RWPE1 (cell line): Measurements from ENCODE around the gene YPEL2.
A peak's percentile ranks its signal among the peaks of the same experiment; 100 is the strongest.

Source experiments
- CTCF ChIA-PET: fragments of 350-600 bp; sonication (Branson Sonifier 250); formaldehyde crosslinking; extraction: SDS; loops from one replicate; lab custom pipeline; 2021; lab: Yijun Ruan, JAX
- POLR2A ChIA-PET: fragments of 400-600 bp; formaldehyde crosslinking; extraction: SDS; loops from one replicate; lab custom pipeline; 2020; ENCODE audit warnings: antibody characterized with exemption; ENCODE audit not compliant: low non-redundant PET; lab: Yijun Ruan, JAX
- DNase-seq: peaks from one replicate; pipeline ENCODE4 v3.0.0; 2012; ENCODE audit warnings: low spot score
- H3K27ac ChIP-seq: fragments of 450-650 bp; 2 replicates; pipeline ENCODE4 v1.5.1; 2017
- CTCF ChIP-seq: fragments of 450-650 bp; conservative IDR thresholded peaks from 2 replicates; pipeline ENCODE4 v1.5.1; 2017; ENCODE audit warnings: low read depth, mild to moderate bottlenecking

Gene YPEL2

GRCh38 chr17:59353936-59354755, 22.7 kb downstream of the YPEL2 start:
- CTCF ChIA-PET, result no interaction called here
- H3K27ac ChIP-seq, result no peak overlapping the region
- POLR2A ChIA-PET, result no interaction called here
- DNase-seq, result no peak
- no peak for TF ChIP-seq CTCF

- CTCF ChIA-PET, result interaction anchor here (0.7 kb wide), 1 partner anchor 707 kb away, joined by 3 read pairs; no protein-coding TSS in a partner anchor
- no peak for DNase-seq
- H3K27ac ChIP-seq, result no peak overlapping the region
- TF ChIP-seq CTCF, result no peak
- POLR2A ChIA-PET, result no interaction called here
These were observed 23.7 kb downstream of the YPEL2 start for GRCh38 chr17:59355030-59355701.

- CTCF ChIA-PET, result interaction anchor here (0.7 kb wide), 1 partner anchor 706 kb away, joined by 3 read pairs; no protein-coding TSS in a partner anchor
- no peak for TF ChIP-seq CTCF
These were observed 24.4 kb downstream of the YPEL2 start for GRCh38 chr17:59355702-59356325.

GRCh38 chr17:59356543-59357218, 25.2 kb downstream of the YPEL2 start:
- ChIA-PET POLR2A (no interaction called here), CTCF (no interaction called here)
- H3K27ac ChIP-seq, result no peak overlapping the region
- no peak for TF ChIP-seq CTCF
- DNase-seq, result no peak

More at GRCh38 chr17:59355702-59356325, 24.4 kb downstream of the YPEL2 start:
- POLR2A ChIA-PET, result no interaction called here
- H3K27ac ChIP-seq, result no peak overlapping the region
- no peak for DNase-seq

- no peak overlapping the region for H3K27ac ChIP-seq
- no peak for TF ChIP-seq CTCF
- ChIA-PET POLR2A (no interaction called here), CTCF (no interaction called here)
- DNase-seq, result no peak
These were observed 25.8 kb downstream of the YPEL2 start for GRCh38 chr17:59357219-59357697.

GRCh38 chr17:59357929-59358328, 26.5 kb downstream of the YPEL2 start:
- peak; percentile 39 for DNase-seq
- H3K27ac ChIP-seq, result no peak overlapping the region
- ChIA-PET POLR2A (no interaction called here), CTCF (no interaction called here)
- no peak for TF ChIP-seq CTCF
